GM21381 (cell line): ENCODE data around the gene NTRK2.

Experiments
- ATAC-seq: cut with Tn5 transposase; IDR thresholded peaks from one replicate; pipeline ENCODE4 v1.9.1; 2021; ENCODE audit warnings: mild to moderate bottlenecking, moderate library complexity; ENCODE audit not compliant: unreplicated experiment

NTRK2 gene

DNA sequence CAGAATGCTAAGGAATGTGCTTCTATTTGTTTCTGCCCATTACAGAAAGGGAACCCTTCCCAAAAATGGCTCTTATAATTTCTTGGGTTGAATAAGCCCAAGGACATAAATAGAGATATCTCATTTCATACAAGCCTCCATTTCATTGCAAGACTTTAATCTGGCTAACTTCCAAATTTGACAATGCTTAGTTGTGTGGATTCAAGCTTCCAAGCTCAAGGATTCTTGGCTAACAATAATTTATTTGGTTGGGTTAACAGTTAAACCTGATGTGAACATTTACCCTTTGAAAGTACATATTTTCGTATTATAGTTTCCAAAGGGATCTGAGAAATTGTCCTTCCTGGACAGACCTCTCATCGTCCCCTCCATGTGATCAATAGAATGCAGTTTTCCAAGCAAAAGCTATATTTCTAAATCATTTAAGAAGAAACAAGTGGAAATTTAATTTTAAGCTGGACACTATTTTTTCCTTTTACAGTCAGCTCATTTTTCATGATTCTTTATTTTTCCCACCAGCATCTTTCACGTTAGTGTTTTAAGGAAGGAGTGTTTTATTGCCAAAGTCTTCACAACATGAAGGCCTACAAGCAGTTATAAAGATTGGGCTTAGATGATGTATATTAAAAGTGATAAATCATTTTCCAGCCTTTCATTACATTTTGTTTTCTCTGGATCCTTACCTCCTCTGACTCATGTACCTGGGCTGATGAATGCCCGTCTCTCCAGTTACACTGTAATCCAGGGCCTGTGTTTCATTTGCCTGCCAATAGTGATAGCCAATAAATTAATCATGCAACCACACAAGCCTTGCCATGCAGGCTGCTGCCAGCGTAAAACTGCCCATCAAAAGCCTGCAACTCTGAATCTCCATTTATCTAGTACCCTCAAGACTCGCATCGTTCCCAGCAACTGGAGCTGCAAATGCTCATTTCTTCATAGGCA is 176.7 kb downstream of the NTRK2 start:
- ATAC-seq = no peak

GRCh38 chr9:84846906-84847305 is 177.4 kb downstream of the NTRK2 start:
- no peak for ATAC-seq

GRCh38 chr9:84849049-84849448 is 179.5 kb downstream of the NTRK2 start:
- no peak for ATAC-seq

GRCh38 chr9:84850830-84851392 is 181.4 kb downstream of the NTRK2 start:
- ATAC-seq = no peak

- ATAC-seq = no peak
These were observed 182.5 kb downstream of the NTRK2 start for GRCh38 chr9:84851935-84852585.

- ATAC-seq = no peak
These were observed 183.2 kb downstream of the NTRK2 start for GRCh38 chr9:84852617-84853301.

DNA sequence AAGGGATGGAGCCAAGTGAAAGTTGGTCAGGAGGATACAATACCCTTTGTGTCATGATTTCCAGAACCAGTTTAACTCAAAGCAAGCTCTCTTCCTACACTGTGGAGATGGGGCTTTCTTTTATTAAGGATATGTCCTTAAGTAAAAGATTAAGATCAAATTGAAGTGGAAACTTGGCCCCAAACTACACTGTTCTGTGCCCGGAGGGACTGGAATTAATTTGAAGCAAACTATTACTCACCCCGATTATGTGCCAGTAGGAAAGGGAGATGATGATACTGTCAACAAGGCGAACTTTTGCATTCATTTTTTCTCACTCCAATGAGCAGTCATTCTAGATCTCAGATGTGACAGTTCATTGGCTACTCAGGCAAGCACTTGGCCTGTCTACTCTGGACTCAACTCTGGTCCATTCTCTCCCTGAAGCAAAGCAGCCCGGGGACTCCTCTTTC is 186.7 kb downstream of the NTRK2 start:
- ATAC-seq = no peak

DNA sequence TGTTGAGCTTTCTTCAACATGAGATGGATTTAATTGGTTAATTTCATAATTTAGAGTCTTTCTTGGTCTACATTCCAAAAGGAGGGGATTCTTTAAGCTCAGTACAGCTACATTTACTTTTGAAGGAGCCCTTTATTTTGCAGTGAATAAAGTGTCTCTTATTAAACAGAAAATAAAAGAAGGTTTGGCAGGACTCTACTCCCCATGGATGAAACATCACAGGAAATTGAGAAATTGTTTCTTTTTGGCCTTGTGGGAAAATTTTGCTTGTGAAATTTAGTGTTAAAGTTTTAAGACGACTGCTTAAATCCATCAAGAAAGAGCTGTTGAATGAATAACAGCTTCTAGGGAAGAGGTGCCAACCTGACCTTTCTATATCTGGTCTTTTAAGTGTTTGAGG is 187.7 kb downstream of the NTRK2 start:
- no peak for ATAC-seq

DNA sequence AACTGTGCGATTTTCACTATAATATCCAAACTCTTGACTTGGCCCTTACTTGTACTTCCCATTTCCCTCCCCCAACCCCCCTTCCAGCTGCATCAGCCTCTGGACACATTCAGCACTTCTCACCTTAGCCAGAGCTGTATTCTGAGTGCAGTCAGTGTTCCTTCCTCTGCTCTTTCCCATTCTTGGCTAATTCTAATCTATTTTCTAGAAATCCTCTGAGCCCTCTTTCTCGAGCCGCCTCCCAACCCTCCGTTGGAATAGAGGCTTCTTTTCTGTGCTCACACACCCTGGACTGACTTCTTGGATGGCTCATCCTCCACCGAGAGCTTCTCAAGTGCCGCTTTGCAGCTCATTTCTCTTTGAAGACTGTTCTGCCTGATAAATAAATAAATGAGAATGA is 188.8 kb downstream of the NTRK2 start:
- no peak for ATAC-seq

DNA sequence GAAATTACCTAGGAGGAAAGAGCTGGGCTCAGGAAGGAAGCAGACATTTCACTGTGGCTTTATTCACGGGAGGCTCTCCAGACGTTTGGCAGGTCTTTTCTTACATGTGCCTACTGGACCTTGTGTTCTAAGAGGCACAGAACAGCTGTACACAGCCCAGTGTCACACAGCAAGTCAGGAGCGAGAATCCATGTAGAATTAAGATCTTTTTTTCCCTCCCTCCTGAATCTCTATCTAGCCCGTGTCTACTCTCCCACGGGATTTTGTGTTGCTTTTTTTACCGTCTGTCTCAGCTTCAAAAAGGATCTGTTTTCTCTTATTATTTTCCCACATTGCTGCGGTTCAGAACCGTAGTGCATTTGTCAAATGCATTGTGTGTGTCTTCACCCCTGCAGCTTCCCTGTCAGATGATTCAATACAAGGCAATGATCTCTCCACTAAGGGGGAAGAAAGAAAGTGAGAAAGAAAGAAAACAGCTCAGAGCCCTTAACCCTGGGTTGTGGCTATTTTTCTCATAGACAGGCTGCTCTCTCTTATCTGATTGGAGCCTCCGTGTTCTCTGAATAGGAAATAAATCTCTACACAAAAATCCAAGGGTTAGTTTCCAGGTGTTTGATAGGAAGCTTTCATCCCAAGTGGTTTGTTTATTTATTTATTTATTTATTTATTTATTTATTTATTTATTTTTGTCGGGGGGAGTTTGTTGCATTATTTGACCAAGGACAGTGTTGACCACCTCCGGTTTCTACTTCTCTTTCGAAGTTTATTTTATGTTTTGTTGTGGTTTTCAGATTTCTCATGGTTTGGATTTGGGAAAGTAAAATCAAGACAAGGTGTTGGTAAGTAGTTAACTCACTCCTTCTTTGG is 191.0 kb downstream of the NTRK2 start:
- no peak for ATAC-seq

DNA sequence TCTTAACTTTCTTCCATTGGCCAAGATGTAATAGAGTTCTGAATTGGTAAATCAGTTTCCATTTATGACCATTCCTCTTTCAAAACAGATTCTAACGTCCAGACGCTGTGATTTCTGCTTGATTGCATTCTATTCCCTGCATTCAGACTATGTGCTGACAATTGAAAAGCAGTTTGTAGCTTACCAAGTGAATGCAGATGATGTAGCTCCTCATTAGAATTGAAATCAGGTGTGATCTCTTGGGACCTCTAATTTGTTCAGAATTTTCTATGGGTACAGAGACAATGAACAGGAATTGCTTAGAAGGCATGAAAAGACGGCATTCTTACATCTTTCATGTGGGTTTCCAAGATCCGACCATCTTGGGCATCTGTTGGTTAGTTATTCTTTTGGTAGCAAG is 191.9 kb downstream of the NTRK2 start:
- ATAC-seq = no peak

DNA sequence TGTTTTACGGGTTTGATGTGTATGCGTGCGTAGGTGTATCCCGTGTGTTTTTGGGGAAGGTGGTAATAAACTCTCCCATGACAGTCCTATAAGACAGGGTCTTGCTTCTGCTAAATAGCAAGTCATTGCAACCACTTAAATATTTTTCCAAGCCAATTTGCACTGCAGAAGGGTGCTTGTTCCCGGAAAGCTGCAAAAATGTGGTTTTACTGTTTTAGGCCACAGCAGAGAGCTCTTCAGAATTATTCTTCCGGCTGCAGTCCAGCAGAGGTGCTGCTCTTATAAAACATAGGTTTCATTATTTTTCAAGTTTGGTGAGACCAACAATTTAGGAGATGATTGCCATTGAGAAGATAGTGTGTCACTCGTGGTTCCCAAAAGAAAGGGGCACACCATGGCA is 192.8 kb downstream of the NTRK2 start:
- no peak for ATAC-seq

GRCh38 chr9:84862810-84863287 is 193.3 kb downstream of the NTRK2 start:
- no peak for ATAC-seq

- no peak for ATAC-seq
These were observed 193.8 kb downstream of the NTRK2 start for GRCh38 chr9:84863372-84863771.

DNA sequence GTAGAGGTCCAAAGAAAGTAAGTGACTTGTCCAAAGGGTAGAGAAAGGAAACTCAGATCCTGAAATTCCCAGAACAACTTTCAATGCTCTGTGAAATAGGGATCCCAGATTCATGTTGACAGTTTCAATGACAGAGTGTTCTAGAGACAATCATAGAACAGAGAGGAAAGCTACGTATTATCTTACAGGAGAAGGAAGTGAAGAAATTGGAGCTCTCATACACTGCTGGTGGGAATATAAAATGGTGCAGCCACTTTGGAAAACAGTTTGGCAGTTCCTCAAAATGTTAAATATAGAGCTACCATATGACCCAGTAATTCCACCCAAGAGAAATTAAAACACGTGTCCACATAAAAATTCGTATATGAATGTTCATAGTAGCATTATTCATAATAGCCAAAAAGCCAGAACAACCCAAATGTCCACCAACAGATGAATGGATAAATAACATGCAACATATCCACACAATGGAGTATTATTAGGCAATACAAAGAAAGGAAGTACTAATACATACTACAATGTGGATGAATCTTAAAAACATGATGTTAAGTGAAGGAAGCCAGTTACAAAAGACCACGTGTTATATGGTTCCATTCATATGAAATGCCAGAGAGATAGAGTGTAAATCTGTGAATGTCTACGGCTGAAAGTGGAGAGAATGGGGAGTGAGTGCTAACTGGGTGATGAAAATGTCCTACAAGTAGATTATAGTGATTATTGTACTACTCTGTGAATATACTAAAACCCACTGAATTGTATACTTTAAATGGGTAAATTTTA is 197.1 kb downstream of the NTRK2 start:
- ATAC-seq = no peak

DNA sequence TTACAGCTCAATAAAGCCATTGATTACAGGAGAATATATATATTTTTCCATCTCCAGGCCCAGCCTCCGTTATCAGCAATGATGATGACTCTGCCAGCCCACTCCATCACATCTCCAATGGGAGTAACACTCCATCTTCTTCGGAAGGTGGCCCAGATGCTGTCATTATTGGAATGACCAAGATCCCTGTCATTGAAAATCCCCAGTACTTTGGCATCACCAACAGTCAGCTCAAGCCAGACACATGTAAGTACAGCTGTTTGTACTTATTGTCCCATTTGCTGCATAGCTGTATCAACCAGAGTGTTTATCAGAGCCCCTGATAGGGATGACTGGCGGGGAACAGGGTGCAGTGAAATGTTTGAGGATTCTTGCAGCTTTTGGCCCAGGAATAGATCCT is 197.7 kb downstream of the NTRK2 start:
- ATAC-seq = no peak

DNA sequence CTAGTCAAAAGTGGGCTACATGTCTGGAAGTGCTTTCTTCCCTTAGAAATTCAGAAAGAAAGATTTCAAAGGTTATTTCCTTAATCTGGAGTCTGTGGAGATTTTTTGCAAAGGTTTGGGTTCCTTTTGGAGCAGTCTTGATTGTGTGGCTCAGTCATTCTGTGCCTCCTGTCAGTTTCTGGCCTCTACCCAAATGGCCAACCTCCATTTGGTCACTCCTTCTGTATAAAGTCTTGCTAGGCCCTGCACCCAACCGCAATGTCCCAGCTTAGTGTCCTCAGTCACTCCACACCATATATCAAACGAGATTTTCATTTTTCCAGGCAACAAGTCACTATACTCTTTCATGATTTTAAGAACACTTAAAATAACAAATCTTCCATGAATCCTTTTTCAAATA is 199.6 kb downstream of the NTRK2 start:
- ATAC-seq = no peak

DNA sequence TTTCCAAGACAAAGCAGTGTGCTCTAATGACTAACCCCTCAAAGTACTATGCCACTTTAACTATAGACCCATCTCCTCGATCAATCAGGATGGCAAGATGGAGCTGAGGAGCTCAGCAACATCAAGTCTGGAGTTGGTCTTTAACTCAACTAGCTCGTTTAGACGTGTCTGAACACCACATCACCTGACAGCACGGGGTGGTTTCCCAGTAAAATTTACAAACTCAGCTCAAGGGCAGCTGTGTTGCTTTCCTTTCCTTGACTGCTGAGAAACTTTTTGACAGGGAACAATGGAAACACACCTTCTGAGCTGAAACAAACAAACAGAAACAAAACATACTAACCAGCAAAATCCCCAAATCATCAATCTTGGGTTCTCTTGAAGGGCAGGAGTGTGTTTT is 202.5 kb downstream of the NTRK2 start:
- ATAC-seq = no peak

DNA sequence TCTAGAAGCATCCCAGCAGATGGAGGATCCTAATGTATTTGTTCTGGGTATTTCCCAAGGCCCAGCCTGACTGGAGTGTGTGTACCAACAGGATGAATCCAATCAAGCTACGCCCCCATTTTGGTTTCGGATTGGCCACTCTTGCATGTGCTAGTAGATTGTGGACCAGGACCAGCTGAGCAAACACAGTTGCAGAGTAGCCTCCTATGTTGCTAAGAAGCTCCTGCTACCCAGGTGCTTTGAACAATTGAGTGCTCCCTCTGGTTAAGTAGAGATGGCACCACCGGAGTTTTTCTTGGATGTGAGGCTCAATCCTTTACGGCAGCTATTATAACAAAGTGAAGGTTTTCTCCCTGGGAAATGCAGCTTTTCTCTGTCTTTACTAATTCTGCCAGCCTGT is 204.5 kb downstream of the NTRK2 start:
- ATAC-seq = no peak
